Gastrocnemius medialis (tissue), 4 donors: ENCODE data around the gene PLD4. TPM values are rescaled to one million over a fixed set of nuclear protein-coding genes. Genes with fewer than 3 reads are reported as not detected.

Experiments
- ATAC-seq, 2 donors: fragments of 150-250 bp; one replicate each; pipeline ENCODE4 v1.9.1; 2016
- DNase-seq, 2 donors: peaks; one replicate each; pipeline ENCODE4 v3.0.0-alpha.2; 2019
- H3K27ac ChIP-seq, 4 donors: fragments of 200-600 bp; sonication (generic); 1 replicate in 1 of 4; 2 replicates in 3 of 4; pipeline ENCODE4 v1.5.1; 2016 to 2018; ENCODE audit warnings: mild to moderate bottlenecking in 2 of 4, moderate library complexity in 1 of 4
- H3K27me3 ChIP-seq, 3 donors: fragments of 200-600 bp; sonication (generic) in 2 of 3; 1 replicate in 1 of 3; 2 replicates in 2 of 3; pipeline versions ENCODE4 v1.5.1 to v1.6.0; 2016 to 2019; ENCODE audit warnings: mild to moderate bottlenecking in 1 of 3, moderate library complexity in 1 of 3
- H3K36me3 ChIP-seq, 2 donors: fragments of 200-600 bp; sonication (generic) in 1 of 2; one replicate each; pipeline ENCODE4 v1.5.1; 2017 to 2018
- H3K4me1 ChIP-seq, 2 donors: fragments of 200-600 bp; sonication (generic) in 1 of 2; one replicate each; pipeline ENCODE4 v1.5.1; 2016 to 2017; ENCODE audit warnings: mild to moderate bottlenecking in 2 of 2
- H3K4me3 ChIP-seq, 4 donors: fragments of 200-600 bp; sonication (generic) in 3 of 4; 1 replicate in 1 of 4; 2 replicates in 3 of 4; pipeline ENCODE4 v1.5.1; 2016 to 2019; ENCODE audit warnings: mild to moderate bottlenecking in 2 of 4
- H3K9me3 ChIP-seq, 3 donors: fragments of 200-600 bp; sonication (generic) in 2 of 3; 1 replicate in 1 of 3; 2 replicates in 2 of 3; pipeline ENCODE4 v1.5.1; 2016 to 2019
- CTCF ChIP-seq, 5 experiments: fragments of 450-650 bp in 3 of 5; fragments of 200-600 bp in 2 of 5; sonication (generic) in 2 of 5; IDR thresholded peaks in 4 of 5; conservative IDR thresholded peaks in 1 of 5; 1 replicate in 4 of 5; 2 replicates in 1 of 5; pipeline ENCODE4 v1.5.1; 2016 to 2019; ENCODE audit warnings: antibody characterized with exemption in 5 of 5, mild to moderate bottlenecking in 3 of 5, moderate library complexity in 3 of 5
- POLR2A ChIP-seq, 2 donors: fragments of 450-650 bp; IDR thresholded peaks; one replicate each; pipeline ENCODE4 v1.6.1; 2017; ENCODE audit warnings: antibody characterized with exemption in 2 of 2, mild to moderate bottlenecking in 2 of 2, moderate library complexity in 2 of 2
- in situ Hi-C, 4 donors: fragments of 200-750 bp; cut with MboI; loops; one replicate each; pipeline versions ENCODE4 v1.15.0 to v1.8.0; 2017; ENCODE audit warnings: low sequenced_read_pairs in 4 of 4
- intact Hi-C: fragments of 100-400 bp; cut with DNase I; formaldehyde crosslinking; loops from one replicate; pipeline ENCODE4 v1.15.1; 2023; ENCODE audit warnings: low total_unique reads
- total RNA-seq, 4 donors: library from RNA; depleted of rRNA; stranded (reverse); fragments of >200 nt; gene quantifications; one replicate each; pipeline versions ENCODE4 v1.1.0 to v1.2.3, GENCODE V29; 2016

The PLD4 gene
- total RNA-seq, 4 donors from 2014 or later, result not detected

GRCh38 chr14:104938960-104939359 is 14.3 kb downstream of the PLD4 start:
- no peak overlapping the region for H3K27ac ChIP-seq
- ATAC-seq (no peak), DNase-seq (no peak)
- H3K4me1 ChIP-seq, result no peaks in the 10 kb centered on the region
- H3K27me3 ChIP-seq, result peaks cover 0 to 15% (median 0%) of the 10 kb centered on the region in 3 donors
- in situ Hi-C loops (no loop called here), intact Hi-C loops (no loop called here)
- H3K4me3 ChIP-seq, result no peak overlapping the region
- H3K36me3 ChIP-seq, result no peaks in the 10 kb centered on the region
- TF ChIP-seq CTCF (IDR thresholded peaks at IDR 0.05 in 4 of 5, conservative IDR thresholded peaks at IDR 0.05 in 1 of 5) (no peak), POLR2A (IDR thresholded peaks at IDR 0.05) (no peak)
- no peaks in the 10 kb centered on the region for H3K9me3 ChIP-seq

- H3K36me3 ChIP-seq, result no peaks in the 10 kb centered on the region
- TF ChIP-seq POLR2A (IDR thresholded peaks at IDR 0.05), result no peak
- TF ChIP-seq CTCF (IDR thresholded peaks at IDR 0.05 in 4 of 5, conservative IDR thresholded peaks at IDR 0.05 in 1 of 5), result no peak
- ATAC-seq (no peak), DNase-seq (no peak)
- no peaks in the 10 kb centered on the region for H3K9me3 ChIP-seq
- no peak overlapping the region for H3K27ac ChIP-seq
- in situ Hi-C loops (no loop called here), intact Hi-C loops (no loop called here)
- H3K27me3 ChIP-seq, result peaks cover 0 to 14% (median 0%) of the 10 kb centered on the region in 3 donors
- no peak overlapping the region for H3K4me3 ChIP-seq
- H3K4me1 ChIP-seq, result no peaks in the 10 kb centered on the region
Observed at GRCh38 chr14:104939666-104940410, 15.2 kb downstream of the PLD4 start.

GRCh38 chr14:104940526-104941150 is 16.0 kb downstream of the PLD4 start:
- DNase-seq (no peak), ATAC-seq (no peak)
- Histone ChIP-seq H3K27me3 (peaks cover 0 to 8% (median 0%) of the 10 kb centered on the region in 3 donors), H3K4me1 (no peaks in the 10 kb centered on the region), H3K27ac (no peak overlapping the region), H3K4me3 (no peak overlapping the region), H3K36me3 (no peaks in the 10 kb centered on the region), H3K9me3 (no peaks in the 10 kb centered on the region)
- TF ChIP-seq POLR2A (IDR thresholded peaks at IDR 0.05) (no peak), CTCF (IDR thresholded peaks at IDR 0.05 in 4 of 5, conservative IDR thresholded peaks at IDR 0.05 in 1 of 5) (no peak)
- in situ Hi-C loops, result no loop called here
- intact Hi-C loops, result no loop called here

- Histone ChIP-seq H3K4me1 (no peaks in the 10 kb centered on the region), H3K27me3 (peaks cover 0 to 8% (median 0%) of the 10 kb centered on the region in 3 donors), H3K9me3 (no peaks in the 10 kb centered on the region), H3K27ac (no peak overlapping the region), H3K4me3 (no peak overlapping the region), H3K36me3 (no peaks in the 10 kb centered on the region)
- ATAC-seq, result no peak
- intact Hi-C loops (no loop called here), in situ Hi-C loops (no loop called here)
- no peak for DNase-seq
- TF ChIP-seq POLR2A (IDR thresholded peaks at IDR 0.05) (no peak), CTCF (IDR thresholded peaks at IDR 0.05 in 4 of 5, conservative IDR thresholded peaks at IDR 0.05 in 1 of 5) (no peak)
Observed at GRCh38 chr14:104941508-104942365, 17.1 kb downstream of the PLD4 start.
